HG03354 (cell line): ENCODE results near the gene OTOR.
A peak's percentile ranks its signal among the peaks of the same experiment; 100 is the strongest.

Experiments
- ATAC-seq: cut with Tn5 transposase; IDR thresholded peaks from one replicate; pipeline ENCODE4 v1.9.1; 2021; ENCODE audit warnings: mild to moderate bottlenecking; ENCODE audit not compliant: unreplicated experiment, poor library complexity, severe bottlenecking

Gene OTOR

GRCh38 chr20:16748308-16748900 is at the start of gene OTOR:
OTOR (plus strand) TSS chr20:16748358; CDS start chr20:16748402, 44 bp downstream.
- no peak for ATAC-seq

GRCh38 chr20:16699293-16699692 is 48.9 kb upstream of the OTOR start:
- no peak for ATAC-seq

- ATAC-seq, result no peak
These were observed 46.9 kb upstream of the OTOR start for GRCh38 chr20:16701296-16701695.

GRCh38 chr20:16703570-16703969 is 44.6 kb upstream of the OTOR start:
- no peak for ATAC-seq

- no peak for ATAC-seq
These were observed 40.5 kb upstream of the OTOR start for GRCh38 chr20:16707674-16708073.

GRCh38 chr20:16708602-16709001 is 39.6 kb upstream of the OTOR start:
- ATAC-seq, result no peak

GRCh38 chr20:16709017-16709416 is 39.1 kb upstream of the OTOR start:
- peak; percentile 87 for ATAC-seq

- peak; percentile 49 for ATAC-seq
These were observed 37.4 kb upstream of the OTOR start for GRCh38 chr20:16710781-16711180.

GRCh38 chr20:16711661-16712258 is 36.4 kb upstream of the OTOR start:
- no peak for ATAC-seq

- ATAC-seq, result no peak
These were observed 35.6 kb upstream of the OTOR start for GRCh38 chr20:16712511-16712947.

- no peak for ATAC-seq
These were observed 35.1 kb upstream of the OTOR start for GRCh38 chr20:16713066-16713465.

GRCh38 chr20:16714242-16714641 is 33.9 kb upstream of the OTOR start:
- ATAC-seq, result no peak

- ATAC-seq, result no peak
These were observed 33.4 kb upstream of the OTOR start for GRCh38 chr20:16714751-16715150.

- no peak for ATAC-seq
These were observed 28.7 kb upstream of the OTOR start for GRCh38 chr20:16719421-16719820.

- ATAC-seq, result no peak
These were observed 19.1 kb upstream of the OTOR start for GRCh38 chr20:16729080-16729479.

- ATAC-seq, result peak; percentile 99
These were observed 18.3 kb upstream of the OTOR start, which contains the start of gene SNRPB2 for GRCh38 chr20:16729565-16730460. SNRPB2 (plus strand) TSS chr20:16730026; CDS start chr20:16731703, 1,677 bp downstream.

GRCh38 chr20:16732506-16733152 is 15.5 kb upstream of the OTOR start:
- ATAC-seq, result no peak

GRCh38 chr20:16740365-16741072 is 7.6 kb upstream of the OTOR start:
- ATAC-seq, result no peak

- ATAC-seq, result no peak
These were observed 3.9 kb upstream of the OTOR start for GRCh38 chr20:16744178-16744807.
